ENCODE measurements around the gene TMEM170B.

TMEM170B gene

DNA sequence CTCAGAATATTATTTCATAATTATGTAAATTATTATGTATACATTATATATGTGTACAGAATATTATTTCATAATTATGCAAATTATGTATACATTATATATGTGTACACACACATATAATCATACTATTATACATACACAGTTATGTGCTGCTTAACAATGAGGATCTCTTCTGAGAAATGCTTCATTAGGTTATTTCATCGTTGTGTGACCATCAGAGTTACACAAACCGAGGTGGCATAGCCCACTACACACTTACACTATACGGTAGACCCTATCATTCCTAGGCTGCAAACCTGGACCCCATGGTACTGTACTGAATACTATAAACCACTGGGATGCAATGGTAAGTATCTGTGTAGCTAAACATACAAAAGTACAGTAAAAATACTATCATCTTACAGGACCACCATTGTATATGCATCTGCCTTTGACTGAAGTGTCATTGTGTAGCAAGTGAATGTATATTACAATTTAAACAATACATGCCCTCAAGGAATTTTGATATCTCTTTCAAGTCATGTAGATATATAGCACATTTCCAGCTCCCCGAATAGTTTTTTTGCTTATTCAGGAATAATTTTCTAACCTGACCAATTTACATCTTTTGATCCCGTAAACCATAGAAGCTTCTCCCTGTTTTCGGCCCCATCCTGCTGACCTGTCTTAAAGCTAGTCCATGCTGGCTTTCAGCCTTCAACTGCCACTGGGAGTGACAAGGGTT is 71.2 kb downstream of the TMEM170B start:
- Histone ChIP-seq H3K36me3 (replicated peaks in 1 of 2; ENCODE audit: control insufficient read depth in 2 of 2, insufficient read depth in 2 of 2, low read length in 2 of 2) (no peaks in the 10 kb centered on the region), H2AFZ (ENCODE audit: low read length) (peak overlapping the region; percentile 84), H3K4me2 (ENCODE audit: insufficient read depth, low read length, poor library complexity, severe bottlenecking) (no peak overlapping the region), H3K4me3 (ENCODE audit: low read length in 2 of 2) (no peak overlapping the region), H3K9me3 (replicated peaks in 1 of 2; ENCODE audit: control insufficient read depth in 2 of 2, insufficient read depth in 1 of 2, low read depth in 1 of 2, low read length in 2 of 2) (no peaks in the 10 kb centered on the region), H4K91ac (ENCODE audit: low read depth, low read length, poor library complexity) (no peak overlapping the region), H2AK5ac (ENCODE audit: low read depth, low read length) (no peak overlapping the region), H3K9ac (ENCODE audit: low read depth, low read length, poor library complexity) (no peak overlapping the region), H2BK120ac (ENCODE audit: low read depth, low read length) (no peak overlapping the region), H2BK15ac (ENCODE audit: low read length) (no peak overlapping the region), H3K27me3 (ENCODE audit: control insufficient read depth in 3 of 3, insufficient read depth in 3 of 3, low read depth in 1 of 3, low read length in 3 of 3) (no peaks in the 10 kb centered on the region), H3K27ac (replicated peaks; ENCODE audit: low read length) (peak overlapping the region; percentile 18), H3K18ac (ENCODE audit: low read length) (peak overlapping the region; percentile 32), H3K4me1 (ENCODE audit: control insufficient read depth in 2 of 2, insufficient read depth in 1 of 2, low read depth in 1 of 2, low read length in 2 of 2) (peaks cover 22 to 29% of the 10 kb centered on the region in 2 donors), H3K14ac (ENCODE audit: low read length) (no peak overlapping the region), H3K4ac (ENCODE audit: low read length) (no peak overlapping the region), H3K79me1 (ENCODE audit: low read depth, low read length) (no peaks in the 10 kb centered on the region), H2BK5ac (ENCODE audit: low read length) (no peak overlapping the region), H4K8ac (ENCODE audit: low read depth, low read length) (no peak overlapping the region), H2BK12ac (ENCODE audit: low read length) (no peak overlapping the region), H3K23ac (ENCODE audit: low read depth, low read length, poor library complexity) (no peak overlapping the region)
- no CpG with 5 or more reads among the region's 6 CpGs for WGBS, 2 donors (ENCODE audit: extremely low coverage in 2 of 2, insufficient read length in 2 of 2, insufficient replicate concordance in 1 of 2)
- no peak for DNase-seq (ENCODE audit: low spot score)

DNA sequence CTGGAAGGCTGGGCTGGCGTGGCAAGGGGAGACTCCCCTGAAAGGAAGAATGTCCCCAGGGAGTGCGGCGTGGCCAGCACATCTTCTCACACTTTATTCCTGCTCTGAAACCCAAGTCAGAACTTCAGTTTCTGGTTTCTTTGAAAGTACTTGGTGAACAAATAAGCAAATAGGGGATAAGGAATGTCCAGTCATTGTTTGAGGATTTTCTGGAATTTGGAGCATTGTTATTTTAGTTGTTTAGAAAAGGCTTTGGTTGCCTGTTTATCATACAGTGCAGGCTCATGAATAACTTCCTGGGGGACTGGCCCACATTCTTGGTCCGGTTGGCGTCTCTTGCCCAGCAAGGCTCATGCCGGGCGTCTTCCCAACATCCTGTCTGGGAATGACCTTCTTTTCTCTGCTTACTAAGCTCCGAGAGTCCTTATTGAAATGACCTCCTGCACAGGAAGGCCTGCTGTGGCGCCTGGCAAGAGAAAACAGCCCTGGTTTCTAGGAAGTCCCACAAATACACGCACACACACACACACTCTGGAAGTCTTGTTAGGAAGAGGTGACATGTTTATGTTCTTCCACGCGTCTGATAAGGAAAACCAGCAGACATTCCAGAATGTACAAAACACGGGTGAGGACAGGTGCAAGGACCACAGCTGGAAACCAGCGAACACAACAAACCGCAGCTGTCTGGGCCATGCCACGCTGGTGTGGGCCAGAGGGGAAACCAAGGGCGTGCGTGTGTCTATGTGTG is 71.9 kb downstream of the TMEM170B start:
- Histone ChIP-seq H2AFZ (ENCODE audit: low read length) (peak overlapping the region; percentile 84), H4K8ac (ENCODE audit: low read depth, low read length) (no peak overlapping the region), H3K4ac (ENCODE audit: low read length) (no peak overlapping the region), H3K4me2 (ENCODE audit: insufficient read depth, low read length, poor library complexity, severe bottlenecking) (no peak overlapping the region), H3K27me3 (ENCODE audit: control insufficient read depth in 3 of 3, insufficient read depth in 3 of 3, low read depth in 1 of 3, low read length in 3 of 3) (no peaks in the 10 kb centered on the region), H3K4me1 (ENCODE audit: control insufficient read depth in 2 of 2, insufficient read depth in 1 of 2, low read depth in 1 of 2, low read length in 2 of 2) (peaks cover 22 to 29% of the 10 kb centered on the region in 2 donors), H2AK5ac (ENCODE audit: low read depth, low read length) (no peak overlapping the region), H3K9me3 (replicated peaks in 1 of 2; ENCODE audit: control insufficient read depth in 2 of 2, insufficient read depth in 1 of 2, low read depth in 1 of 2, low read length in 2 of 2) (no peaks in the 10 kb centered on the region), H3K9ac (ENCODE audit: low read depth, low read length, poor library complexity) (no peak overlapping the region), H3K36me3 (replicated peaks in 1 of 2; ENCODE audit: control insufficient read depth in 2 of 2, insufficient read depth in 2 of 2, low read length in 2 of 2) (no peaks in the 10 kb centered on the region), H2BK5ac (ENCODE audit: low read length) (no peak overlapping the region), H3K27ac (replicated peaks; ENCODE audit: low read length) (peak overlapping the region; percentile 18), H3K79me1 (ENCODE audit: low read depth, low read length) (no peaks in the 10 kb centered on the region), H2BK15ac (ENCODE audit: low read length) (no peak overlapping the region), H3K4me3 (ENCODE audit: low read length in 2 of 2) (no peak overlapping the region), H2BK12ac (ENCODE audit: low read length) (no peak overlapping the region), H3K23ac (ENCODE audit: low read depth, low read length, poor library complexity) (no peak overlapping the region), H4K91ac (ENCODE audit: low read depth, low read length, poor library complexity) (no peak overlapping the region), H3K18ac (ENCODE audit: low read length) (peak overlapping the region; percentile 32), H3K14ac (ENCODE audit: low read length) (no peak overlapping the region), H2BK120ac (ENCODE audit: low read depth, low read length) (no peak overlapping the region)
- WGBS, 2 donors (ENCODE audit: extremely low coverage in 2 of 2, insufficient read length in 2 of 2, insufficient replicate concordance in 1 of 2), result no CpG with 5 or more reads among the region's 18 CpGs
- no peak for DNase-seq (ENCODE audit: low spot score)

DNA sequence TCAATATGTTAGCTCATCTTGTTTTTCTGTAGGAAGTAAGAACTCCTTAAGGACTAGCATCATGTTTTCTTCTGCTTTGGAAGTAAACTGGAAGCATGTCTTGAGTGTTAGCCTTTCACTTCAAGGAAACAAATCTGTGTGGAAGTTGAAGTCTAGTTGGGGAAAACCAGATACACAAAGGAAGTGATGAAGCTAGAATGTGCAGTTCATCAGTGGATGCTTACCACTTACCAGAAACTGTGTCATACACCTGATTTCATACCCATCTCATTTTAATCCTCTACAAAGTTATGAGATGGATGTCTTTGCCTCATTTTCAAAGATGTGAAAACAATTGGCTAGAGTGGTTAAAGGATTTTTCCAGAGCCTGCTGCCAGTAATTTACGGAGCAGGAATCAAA is 75.8 kb downstream of the TMEM170B start:
- no peak overlapping the region for H2BK120ac ChIP-seq (ENCODE audit: low read depth, low read length)
- H4K8ac ChIP-seq (ENCODE audit: low read depth, low read length), result no peak overlapping the region
- no peak overlapping the region for H3K27ac ChIP-seq (replicated peaks; ENCODE audit: low read length)
- no peak overlapping the region for H3K23ac ChIP-seq (ENCODE audit: low read depth, low read length, poor library complexity)
- no peak overlapping the region for H3K9ac ChIP-seq (ENCODE audit: low read depth, low read length, poor library complexity)
- H3K4me1 ChIP-seq (ENCODE audit: control insufficient read depth in 2 of 2, insufficient read depth in 1 of 2, low read depth in 1 of 2, low read length in 2 of 2), result peaks cover 9 to 11% of the 10 kb centered on the region in 2 donors
- peaks cover 0 to 1% of the 10 kb centered on the region in 2 donors for H3K9me3 ChIP-seq (replicated peaks in 1 of 2; ENCODE audit: control insufficient read depth in 2 of 2, insufficient read depth in 1 of 2, low read depth in 1 of 2, low read length in 2 of 2)
- no peaks in the 10 kb centered on the region for H3K27me3 ChIP-seq (ENCODE audit: control insufficient read depth in 3 of 3, insufficient read depth in 3 of 3, low read depth in 1 of 3, low read length in 3 of 3)
- H3K4me3 ChIP-seq (ENCODE audit: low read length in 2 of 2), result no peak overlapping the region
- H4K91ac ChIP-seq (ENCODE audit: low read depth, low read length, poor library complexity), result no peak overlapping the region
- no peak overlapping the region for H3K4me2 ChIP-seq (ENCODE audit: insufficient read depth, low read length, poor library complexity, severe bottlenecking)
- no peak overlapping the region for H2AK5ac ChIP-seq (ENCODE audit: low read depth, low read length)
- no peak overlapping the region for H2BK12ac ChIP-seq (ENCODE audit: low read length)
- no peaks in the 10 kb centered on the region for H3K36me3 ChIP-seq (replicated peaks in 1 of 2; ENCODE audit: control insufficient read depth in 2 of 2, insufficient read depth in 2 of 2, low read length in 2 of 2)
- no peak overlapping the region for H3K18ac ChIP-seq (ENCODE audit: low read length)
- no peak overlapping the region for H2BK15ac ChIP-seq (ENCODE audit: low read length)
- no peak overlapping the region for H2AFZ ChIP-seq (ENCODE audit: low read length)
- no peak for DNase-seq (ENCODE audit: low spot score)
- no peak overlapping the region for H3K4ac ChIP-seq (ENCODE audit: low read length)
- H3K79me1 ChIP-seq (ENCODE audit: low read depth, low read length), result no peaks in the 10 kb centered on the region
- no peak overlapping the region for H3K14ac ChIP-seq (ENCODE audit: low read length)
- H2BK5ac ChIP-seq (ENCODE audit: low read length), result no peak overlapping the region
- WGBS, 2 donors (ENCODE audit: extremely low coverage in 2 of 2, insufficient read length in 2 of 2, insufficient replicate concordance in 1 of 2), result no CpG with 5 or more reads among the region's 1 CpG

DNA sequence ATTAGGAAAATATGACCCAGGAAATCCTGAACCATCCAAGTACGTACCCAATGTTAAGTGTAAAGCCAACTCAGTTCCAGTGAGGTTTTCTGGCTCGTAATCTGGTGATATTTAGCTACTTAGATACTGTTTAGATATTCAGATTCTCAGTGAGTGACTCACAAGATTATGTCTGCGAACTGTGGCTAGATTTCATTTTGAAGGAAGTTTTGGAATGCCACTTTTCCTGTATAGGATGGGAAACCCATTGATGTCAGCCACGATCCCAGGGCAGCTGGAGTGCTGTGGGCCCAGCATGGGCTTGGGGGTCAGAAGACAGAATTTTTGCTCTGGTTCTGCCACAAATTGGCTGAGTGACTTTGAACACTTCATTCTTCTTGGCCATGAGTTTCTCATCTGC is 76.3 kb downstream of the TMEM170B start:
- H3K79me1 ChIP-seq (ENCODE audit: low read depth, low read length), result no peaks in the 10 kb centered on the region
- H3K4ac ChIP-seq (ENCODE audit: low read length), result no peak overlapping the region
- H2BK120ac ChIP-seq (ENCODE audit: low read depth, low read length), result no peak overlapping the region
- H2AK5ac ChIP-seq (ENCODE audit: low read depth, low read length), result no peak overlapping the region
- no CpG with 5 or more reads among the region's 4 CpGs for WGBS, 2 donors (ENCODE audit: extremely low coverage in 2 of 2, insufficient read length in 2 of 2, insufficient replicate concordance in 1 of 2)
- no peak overlapping the region for H3K23ac ChIP-seq (ENCODE audit: low read depth, low read length, poor library complexity)
- no peak overlapping the region for H2BK15ac ChIP-seq (ENCODE audit: low read length)
- no peak overlapping the region for H4K91ac ChIP-seq (ENCODE audit: low read depth, low read length, poor library complexity)
- H3K36me3 ChIP-seq (replicated peaks in 1 of 2; ENCODE audit: control insufficient read depth in 2 of 2, insufficient read depth in 2 of 2, low read length in 2 of 2), result no peaks in the 10 kb centered on the region
- no peak overlapping the region for H2AFZ ChIP-seq (ENCODE audit: low read length)
- H2BK12ac ChIP-seq (ENCODE audit: low read length), result no peak overlapping the region
- H4K8ac ChIP-seq (ENCODE audit: low read depth, low read length), result no peak overlapping the region
- peaks cover 0 to 1% of the 10 kb centered on the region in 2 donors for H3K9me3 ChIP-seq (replicated peaks in 1 of 2; ENCODE audit: control insufficient read depth in 2 of 2, insufficient read depth in 1 of 2, low read depth in 1 of 2, low read length in 2 of 2)
- H3K14ac ChIP-seq (ENCODE audit: low read length), result no peak overlapping the region
- H3K4me1 ChIP-seq (ENCODE audit: control insufficient read depth in 2 of 2, insufficient read depth in 1 of 2, low read depth in 1 of 2, low read length in 2 of 2), result peaks cover 9 to 11% of the 10 kb centered on the region in 2 donors
- H3K4me3 ChIP-seq (ENCODE audit: low read length in 2 of 2), result no peak overlapping the region
- no peak for DNase-seq (ENCODE audit: low spot score)
- no peak overlapping the region for H3K18ac ChIP-seq (ENCODE audit: low read length)
- no peaks in the 10 kb centered on the region for H3K27me3 ChIP-seq (ENCODE audit: control insufficient read depth in 3 of 3, insufficient read depth in 3 of 3, low read depth in 1 of 3, low read length in 3 of 3)
- no peak overlapping the region for H2BK5ac ChIP-seq (ENCODE audit: low read length)
- no peak overlapping the region for H3K9ac ChIP-seq (ENCODE audit: low read depth, low read length, poor library complexity)
- no peak overlapping the region for H3K4me2 ChIP-seq (ENCODE audit: insufficient read depth, low read length, poor library complexity, severe bottlenecking)
- no peak overlapping the region for H3K27ac ChIP-seq (replicated peaks; ENCODE audit: low read length)
